IPS-20b (cell line): Measurements from ENCODE around the gene MESP1.

ENCODE experiments used
- H3K27ac ChIP-seq: one replicate; pipeline ENCODE4 v1.5.1; 2013; ENCODE audit warnings: low read length
- H3K27me3 ChIP-seq: 2 replicates; pipeline ENCODE4 v1.6.1; 2013; ENCODE audit warnings: mild to moderate bottlenecking, low read length, inconsistent platforms; ENCODE audit not compliant: insufficient read depth
- H3K36me3 ChIP-seq: 2 replicates; pipeline ENCODE4 v1.6.1; 2013; ENCODE audit warnings: low read depth, mild to moderate bottlenecking, inconsistent platforms, low read length, moderate library complexity; ENCODE audit not compliant: insufficient read depth
- H3K4me1 ChIP-seq: 2 replicates; pipeline ENCODE4 v1.6.1; 2013; ENCODE audit warnings: mild to moderate bottlenecking, control low read depth, inconsistent platforms, low read length, moderate library complexity; ENCODE audit not compliant: insufficient read depth
- H3K4me3 ChIP-seq: 2 replicates; pipeline ENCODE4 v1.5.1; 2013; ENCODE audit warnings: mild to moderate bottlenecking, low read length, inconsistent platforms
- H3K9ac ChIP-seq: 2 replicates; pipeline ENCODE4 v1.6.1; 2013; ENCODE audit warnings: low read depth, mild to moderate bottlenecking, inconsistent platforms, low read length, moderate library complexity
- H3K9me3 ChIP-seq: 2 replicates; pipeline ENCODE4 v1.6.1; 2013; ENCODE audit warnings: mild to moderate bottlenecking, low read depth, low read length, inconsistent platforms; ENCODE audit not compliant: insufficient read depth

Gene MESP1

DNA sequence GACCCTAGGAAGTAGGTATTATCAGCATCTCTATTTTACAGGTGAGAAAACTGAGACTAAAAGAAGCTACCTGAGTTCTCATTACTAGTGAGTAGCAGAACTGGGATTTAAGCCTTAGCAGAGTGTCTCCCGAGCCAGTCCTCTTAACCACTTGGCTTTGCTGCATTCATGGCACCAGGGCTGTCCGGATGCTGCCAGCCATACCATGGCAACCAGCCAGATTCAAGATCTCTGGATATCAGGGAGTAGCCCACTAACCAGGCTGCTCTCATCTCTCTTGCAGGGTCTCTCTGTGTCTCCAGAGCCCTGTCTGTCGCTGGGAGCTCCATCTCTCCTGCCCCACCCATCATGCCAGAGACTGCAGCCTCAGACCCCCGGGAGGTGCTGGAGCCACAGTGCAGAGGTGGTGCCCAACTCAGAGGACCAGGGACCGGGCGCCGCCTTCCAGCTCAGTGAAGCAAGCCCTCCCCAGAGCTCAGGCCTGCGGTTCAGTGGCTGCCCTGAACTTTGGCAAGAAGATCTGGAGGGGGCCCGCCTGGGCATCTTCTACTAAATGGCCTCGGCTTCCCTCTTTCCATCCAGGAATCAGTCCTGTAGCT, 26.8 kb upstream of the MESP1 start:
- Histone ChIP-seq H3K27ac (no peak overlapping the region), H3K36me3 (no peaks in the 10 kb centered on the region), H3K27me3 (peaks cover 56% of the 10 kb centered on the region), H3K4me1 (peaks cover 3% of the 10 kb centered on the region; the same call in 1 of the 2 replicates), H3K4me3 (no peak overlapping the region), H3K9me3 (no peaks in the 10 kb centered on the region), H3K9ac (no peak overlapping the region)

- H3K27me3 ChIP-seq, result peaks cover 56% of the 10 kb centered on the region
- H3K9ac ChIP-seq, result no peak overlapping the region
- no peak overlapping the region for H3K27ac ChIP-seq
- peaks cover 3% of the 10 kb centered on the region; the same call in 1 of the 2 replicates for H3K4me1 ChIP-seq
- no peaks in the 10 kb centered on the region for H3K36me3 ChIP-seq
- H3K9me3 ChIP-seq, result no peaks in the 10 kb centered on the region
- H3K4me3 ChIP-seq, result peak overlapping the region; percentile 57; the same call in 1 of the 2 replicates
These were observed 26.2 kb upstream of the MESP1 start for GRCh38 chr15:89777073-89777751.

- Histone ChIP-seq H3K9me3 (no peaks in the 10 kb centered on the region), H3K27me3 (peaks cover 56% of the 10 kb centered on the region), H3K36me3 (no peaks in the 10 kb centered on the region), H3K9ac (no peak within 1 kb of the TSS), H3K27ac (no peak within 1 kb of the TSS), H3K4me1 (no peaks in the 10 kb centered on the region), H3K4me3 (peak within 1 kb of the TSS; percentile 57; the same call in 1 of the 2 replicates)
These were observed 25.4 kb upstream of the MESP1 start, which contains the start of gene MESP2 for GRCh38 chr15:89776274-89777072. TSS of gene MESP2 (plus strand) at chr15:89776332. CDS start at chr15:89776358, 26 bp downstream.

DNA sequence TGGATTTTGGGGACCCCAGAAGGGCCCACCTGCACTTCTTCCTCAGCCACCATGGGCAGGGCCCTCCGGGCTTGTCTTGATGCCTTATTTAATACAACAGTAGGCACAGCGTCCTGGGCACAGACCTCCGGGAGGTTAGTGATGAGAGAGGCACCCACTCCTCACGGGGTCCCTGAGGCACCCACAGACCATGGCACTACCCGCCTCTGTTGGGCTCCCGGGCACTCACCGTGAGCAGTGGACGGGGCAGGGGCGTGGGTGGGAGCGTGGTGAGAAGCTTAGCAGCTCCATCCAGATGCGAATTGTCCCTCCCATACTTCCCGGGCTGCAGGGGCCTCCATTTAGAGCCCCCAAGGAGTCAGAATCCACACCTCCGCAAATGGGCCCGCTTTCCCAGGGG, 24.8 kb upstream of the MESP1 start:
- Histone ChIP-seq H3K9me3 (no peaks in the 10 kb centered on the region), H3K9ac (no peak overlapping the region), H3K4me1 (no peaks in the 10 kb centered on the region), H3K36me3 (no peaks in the 10 kb centered on the region), H3K27me3 (peaks cover 56% of the 10 kb centered on the region), H3K27ac (no peak overlapping the region), H3K4me3 (peak overlapping the region; percentile 57; the same call in 1 of the 2 replicates)

- H3K27ac ChIP-seq, result no peak overlapping the region
- no peaks in the 10 kb centered on the region for H3K36me3 ChIP-seq
- no peak overlapping the region for H3K4me3 ChIP-seq
- H3K9ac ChIP-seq, result no peak overlapping the region
- no peaks in the 10 kb centered on the region for H3K4me1 ChIP-seq
- H3K27me3 ChIP-seq, result peaks cover 49% of the 10 kb centered on the region
- H3K9me3 ChIP-seq, result no peaks in the 10 kb centered on the region
These were observed 23.4 kb upstream of the MESP1 start for GRCh38 chr15:89774492-89774891.

DNA sequence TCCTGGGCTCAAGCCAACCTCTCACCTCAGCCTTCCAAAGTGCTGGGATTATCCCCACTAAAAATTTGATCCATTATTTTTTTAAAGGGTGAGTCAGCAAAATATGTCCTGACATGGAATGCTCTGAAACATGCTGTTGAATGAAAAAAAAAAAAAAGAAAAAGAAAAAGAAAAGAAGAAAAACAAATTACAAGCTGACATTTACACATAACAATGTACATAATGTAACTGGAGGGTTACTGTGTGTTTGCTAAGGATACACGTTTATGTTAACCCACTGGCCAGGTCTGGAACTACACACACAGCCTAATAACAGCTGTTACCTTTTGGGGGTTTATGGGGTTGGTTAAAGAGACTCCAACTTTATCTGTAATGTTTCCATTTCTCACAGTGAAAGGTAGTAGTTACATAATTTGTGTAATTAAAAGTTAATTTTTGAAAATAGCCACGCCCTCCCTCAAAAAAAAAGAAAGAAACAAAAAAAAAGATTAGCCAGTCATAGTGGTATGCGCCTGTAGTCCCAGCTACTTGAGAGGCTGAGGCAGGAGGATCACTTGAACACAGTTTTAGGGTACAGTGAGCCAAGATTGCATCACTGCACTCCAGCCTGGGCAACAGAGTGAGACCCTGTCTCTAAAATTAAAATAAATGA, 22.0 kb upstream of the MESP1 start:
- no peaks in the 10 kb centered on the region for H3K36me3 ChIP-seq
- no peaks in the 10 kb centered on the region for H3K4me1 ChIP-seq
- peaks cover 35% of the 10 kb centered on the region for H3K27me3 ChIP-seq
- no peaks in the 10 kb centered on the region for H3K9me3 ChIP-seq
- no peak overlapping the region for H3K9ac ChIP-seq
- H3K4me3 ChIP-seq, result no peak overlapping the region
- H3K27ac ChIP-seq, result no peak overlapping the region

DNA sequence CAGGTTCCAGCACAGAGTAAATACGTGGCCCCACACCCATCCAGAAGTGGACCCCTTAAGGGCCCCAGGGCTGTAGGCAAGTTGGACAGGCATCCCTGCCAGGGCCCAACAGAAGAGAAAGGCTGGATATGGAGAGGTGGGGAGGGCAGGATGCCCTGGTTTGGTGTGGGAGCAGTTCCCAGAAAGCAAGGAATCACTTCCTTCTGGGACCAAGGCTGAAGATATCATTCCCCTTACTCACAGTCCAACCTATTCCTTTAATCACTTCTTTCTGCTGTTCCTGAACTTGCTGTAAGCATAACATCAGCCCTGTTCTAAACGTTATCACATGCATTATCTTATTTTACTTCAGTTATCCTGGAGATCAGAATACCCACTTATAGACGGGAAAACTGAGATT, 19.0 kb upstream of the MESP1 start:
- H3K27ac ChIP-seq, result no peak overlapping the region
- H3K36me3 ChIP-seq, result no peaks in the 10 kb centered on the region
- no peaks in the 10 kb centered on the region for H3K4me1 ChIP-seq
- H3K4me3 ChIP-seq, result no peak overlapping the region
- H3K9me3 ChIP-seq, result no peaks in the 10 kb centered on the region
- peaks cover 7% of the 10 kb centered on the region for H3K27me3 ChIP-seq
- no peak overlapping the region for H3K9ac ChIP-seq

- Histone ChIP-seq H3K27me3 (peaks cover 4% of the 10 kb centered on the region; the same call in 1 of the 2 replicates), H3K36me3 (no peaks in the 10 kb centered on the region), H3K9me3 (no peaks in the 10 kb centered on the region), H3K4me3 (no peak overlapping the region), H3K9ac (no peak overlapping the region), H3K4me1 (no peaks in the 10 kb centered on the region), H3K27ac (no peak overlapping the region)
These were observed 18.3 kb upstream of the MESP1 start for GRCh38 chr15:89769366-89769765.

- H3K9me3 ChIP-seq, result no peaks in the 10 kb centered on the region
- no peaks in the 10 kb centered on the region; the same call in 1 of the 2 replicates for H3K27me3 ChIP-seq
- no peaks in the 10 kb centered on the region for H3K36me3 ChIP-seq
- H3K9ac ChIP-seq, result no peak overlapping the region
- H3K4me3 ChIP-seq, result no peak overlapping the region
- H3K4me1 ChIP-seq, result no peaks in the 10 kb centered on the region
- no peak overlapping the region for H3K27ac ChIP-seq
These were observed 17.0 kb upstream of the MESP1 start for GRCh38 chr15:89768071-89768500.

GRCh38 chr15:89767411-89767915, 16.4 kb upstream of the MESP1 start:
- no peak overlapping the region for H3K27ac ChIP-seq
- no peaks in the 10 kb centered on the region for H3K4me1 ChIP-seq
- H3K4me3 ChIP-seq, result no peak overlapping the region
- no peak overlapping the region for H3K9ac ChIP-seq
- H3K36me3 ChIP-seq, result no peaks in the 10 kb centered on the region
- no peaks in the 10 kb centered on the region for H3K9me3 ChIP-seq
- H3K27me3 ChIP-seq, result no peaks in the 10 kb centered on the region; the same call in 1 of the 2 replicates
